Stomach smooth muscle (tissue), 2 donors: Measurements from ENCODE around the gene GPR146.

Experiments
- H3K27ac ChIP-seq: one replicate; pipeline ENCODE4 v1.7.0; 2013; ENCODE audit warnings: mild to moderate bottlenecking, low read length, inconsistent platforms
- H3K27me3 ChIP-seq, 2 donors: one replicate each; pipeline ENCODE4 v1.7.0; 2013; ENCODE audit warnings: low read length in 2 of 2; ENCODE audit not compliant: insufficient read depth in 2 of 2, control insufficient read depth in 1 of 2
- H3K36me3 ChIP-seq, 2 donors: one replicate each; pipeline ENCODE4 v1.7.0; 2013; ENCODE audit warnings: low read length in 2 of 2; ENCODE audit not compliant: control insufficient read depth in 2 of 2, insufficient read depth in 2 of 2
- H3K4me1 ChIP-seq: one replicate; pipeline ENCODE4 v1.7.0; 2013; ENCODE audit warnings: low read length; ENCODE audit not compliant: control insufficient read depth, insufficient read depth
- H3K4me3 ChIP-seq, 2 donors: one replicate each; pipeline ENCODE4 v1.7.0; 2013; ENCODE audit warnings: low read length in 2 of 2
- H3K9ac ChIP-seq, 2 donors: one replicate each; pipeline ENCODE4 v1.7.0; 2013; ENCODE audit warnings: low read length in 2 of 2, mild to moderate bottlenecking in 1 of 2
- H3K9me3 ChIP-seq, 2 donors: one replicate each; pipeline ENCODE4 v1.7.0; 2013; ENCODE audit warnings: low read length in 2 of 2; ENCODE audit not compliant: control insufficient read depth in 2 of 2
- donor health status: healthy.
- donor health status: Pancreatic carcinoma.

The GPR146 gene

GRCh38 chr7:1020849-1021251 lies 23.5 kb upstream of the GPR146 start:
- Histone ChIP-seq H3K27ac (no peak overlapping the region), H3K27me3 (no peaks in the 10 kb centered on the region), H3K4me3 (no peak overlapping the region), H3K9ac (no peak overlapping the region), H3K4me1 (peaks cover 4% of the 10 kb centered on the region), H3K36me3 (peaks cover 8 to 17% of the 10 kb centered on the region in 2 donors), H3K9me3 (no peaks in the 10 kb centered on the region)

- Histone ChIP-seq H3K4me1 (peaks cover 8% of the 10 kb centered on the region), H3K27me3 (no peaks in the 10 kb centered on the region), H3K27ac (no peak overlapping the region), H3K36me3 (peaks cover 8 to 20% of the 10 kb centered on the region in 2 donors), H3K4me3 (no peak overlapping the region), H3K9ac (no peak overlapping the region), H3K9me3 (no peaks in the 10 kb centered on the region)
These were observed 23.0 kb upstream of the GPR146 start for GRCh38 chr7:1021366-1021765.

- Histone ChIP-seq H3K27me3 (no peaks in the 10 kb centered on the region), H3K9ac (no peak overlapping the region), H3K36me3 (peaks cover 8 to 22% of the 10 kb centered on the region in 2 donors), H3K27ac (no peak overlapping the region), H3K4me1 (peaks cover 12% of the 10 kb centered on the region), H3K9me3 (no peaks in the 10 kb centered on the region), H3K4me3 (no peak overlapping the region)
These were observed 22.4 kb upstream of the GPR146 start for GRCh38 chr7:1021931-1022330.

DNA sequence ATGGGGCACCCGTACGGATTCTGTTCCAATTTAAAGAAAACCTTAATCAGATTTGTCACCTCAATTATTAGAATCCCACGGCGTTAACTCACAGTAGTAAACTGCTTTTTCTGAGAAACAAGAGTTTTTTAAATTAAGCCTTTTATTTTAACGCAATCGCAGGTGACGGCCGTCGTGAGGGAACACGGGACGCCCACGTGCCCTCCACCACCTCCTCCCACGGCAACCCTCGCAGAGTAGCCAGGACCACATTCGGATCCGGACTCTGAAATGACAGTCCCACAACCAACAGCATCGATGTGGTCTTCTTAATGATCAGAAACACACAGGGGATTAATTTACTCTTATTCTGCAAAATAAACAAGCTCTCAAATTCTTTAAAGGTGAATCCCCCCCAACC lies 22.0 kb upstream of the GPR146 start:
- Histone ChIP-seq H3K9ac (no peak overlapping the region), H3K27me3 (no peaks in the 10 kb centered on the region), H3K4me1 (peaks cover 16% of the 10 kb centered on the region), H3K4me3 (no peak overlapping the region), H3K27ac (no peak overlapping the region), H3K36me3 (peaks cover 8 to 22% of the 10 kb centered on the region in 2 donors), H3K9me3 (no peaks in the 10 kb centered on the region)

DNA sequence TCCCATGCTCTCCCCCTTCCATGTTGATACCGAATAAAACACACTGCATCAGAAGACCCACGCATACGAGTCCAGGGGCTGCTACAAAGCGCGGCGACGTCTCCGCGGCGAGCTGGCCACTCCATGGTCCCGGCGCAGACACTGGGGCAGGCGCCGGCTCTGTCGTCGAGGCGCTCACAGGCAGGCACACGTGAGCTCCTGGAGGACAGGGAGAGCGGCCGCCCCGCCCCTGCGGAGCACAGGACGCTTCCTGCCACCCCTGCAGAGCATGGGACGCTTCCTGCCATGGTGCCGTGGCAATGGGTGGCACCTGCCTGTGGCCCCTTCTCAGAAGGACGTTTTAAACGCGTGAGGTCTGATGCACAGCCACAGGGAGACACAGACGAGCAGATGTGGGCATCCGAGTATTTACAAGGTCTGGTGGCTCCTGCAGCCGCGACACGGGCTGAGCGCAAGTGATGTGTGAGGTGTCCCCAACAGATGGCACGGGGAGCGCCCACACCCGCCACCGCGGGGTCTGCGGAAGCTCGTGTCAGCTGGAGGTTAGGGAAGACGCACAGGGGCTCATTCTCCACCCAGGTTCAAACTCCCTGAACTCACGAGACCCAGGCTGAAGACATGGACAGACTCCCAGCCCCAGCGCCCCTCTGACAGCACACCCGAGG lies 21.4 kb upstream of the GPR146 start:
- Histone ChIP-seq H3K27me3 (no peaks in the 10 kb centered on the region), H3K36me3 (peaks cover 7 to 21% of the 10 kb centered on the region in 2 donors), H3K27ac (no peak overlapping the region), H3K9ac (no peak overlapping the region), H3K4me3 (no peak overlapping the region), H3K4me1 (peaks cover 18% of the 10 kb centered on the region), H3K9me3 (no peaks in the 10 kb centered on the region)

GRCh38 chr7:1024331-1024841 lies 20.0 kb upstream of the GPR146 start:
- H3K9me3 ChIP-seq = no peaks in the 10 kb centered on the region
- peaks cover 28% of the 10 kb centered on the region for H3K4me1 ChIP-seq
- no peak overlapping the region for H3K9ac ChIP-seq
- H3K36me3 ChIP-seq = peaks cover 5 to 15% of the 10 kb centered on the region in 2 donors
- H3K27me3 ChIP-seq = no peaks in the 10 kb centered on the region
- no peak overlapping the region for H3K27ac ChIP-seq
- no peak overlapping the region for H3K4me3 ChIP-seq

DNA sequence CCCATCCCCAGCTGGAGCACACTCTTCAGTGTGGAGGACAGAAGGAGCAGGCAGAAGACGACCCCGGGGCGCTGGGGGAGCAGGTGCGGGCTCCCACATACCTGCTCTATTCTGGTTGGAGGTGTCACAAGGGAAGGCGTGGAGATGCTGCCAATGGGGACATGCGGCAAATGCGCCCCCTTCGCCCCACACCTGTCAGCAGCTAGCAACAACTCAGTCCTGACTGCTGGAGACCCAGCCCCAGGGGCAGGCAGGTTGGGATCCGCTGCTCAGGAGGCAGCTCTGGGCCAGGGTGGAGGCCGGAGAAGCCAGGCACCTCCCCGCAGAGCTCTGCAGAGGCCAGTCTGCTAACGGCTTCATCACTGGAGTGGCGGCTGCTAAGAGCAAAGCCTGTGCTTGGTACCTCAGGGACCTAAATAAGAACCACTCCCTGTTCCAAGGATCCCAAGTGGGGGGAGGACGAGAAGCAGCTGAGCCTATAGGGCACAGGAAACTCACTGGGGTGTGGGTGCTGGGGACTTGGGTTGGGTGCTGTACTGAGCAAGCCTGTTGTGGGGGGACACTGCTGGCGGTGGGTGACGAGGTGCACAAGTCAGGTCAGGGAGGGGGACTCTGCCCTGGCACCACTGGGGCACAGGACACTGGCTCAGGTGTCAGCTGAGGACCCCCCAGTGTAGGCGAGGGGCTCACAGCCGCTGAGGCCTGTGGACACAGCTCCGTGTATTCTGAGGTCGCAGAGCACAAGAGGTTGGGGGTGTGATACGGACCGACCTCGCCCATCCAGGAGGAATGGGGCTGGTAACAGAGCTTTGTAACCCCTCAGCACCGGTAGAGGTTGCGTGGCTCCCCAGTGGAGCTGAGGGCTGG lies 19.2 kb upstream of the GPR146 start:
- peaks cover 5 to 15% of the 10 kb centered on the region in 2 donors for H3K36me3 ChIP-seq
- H3K9me3 ChIP-seq = no peaks in the 10 kb centered on the region
- H3K27me3 ChIP-seq = no peaks in the 10 kb centered on the region
- no peak overlapping the region for H3K27ac ChIP-seq
- peaks cover 29% of the 10 kb centered on the region for H3K4me1 ChIP-seq
- no peak overlapping the region for H3K4me3 ChIP-seq
- H3K9ac ChIP-seq = no peak overlapping the region

DNA sequence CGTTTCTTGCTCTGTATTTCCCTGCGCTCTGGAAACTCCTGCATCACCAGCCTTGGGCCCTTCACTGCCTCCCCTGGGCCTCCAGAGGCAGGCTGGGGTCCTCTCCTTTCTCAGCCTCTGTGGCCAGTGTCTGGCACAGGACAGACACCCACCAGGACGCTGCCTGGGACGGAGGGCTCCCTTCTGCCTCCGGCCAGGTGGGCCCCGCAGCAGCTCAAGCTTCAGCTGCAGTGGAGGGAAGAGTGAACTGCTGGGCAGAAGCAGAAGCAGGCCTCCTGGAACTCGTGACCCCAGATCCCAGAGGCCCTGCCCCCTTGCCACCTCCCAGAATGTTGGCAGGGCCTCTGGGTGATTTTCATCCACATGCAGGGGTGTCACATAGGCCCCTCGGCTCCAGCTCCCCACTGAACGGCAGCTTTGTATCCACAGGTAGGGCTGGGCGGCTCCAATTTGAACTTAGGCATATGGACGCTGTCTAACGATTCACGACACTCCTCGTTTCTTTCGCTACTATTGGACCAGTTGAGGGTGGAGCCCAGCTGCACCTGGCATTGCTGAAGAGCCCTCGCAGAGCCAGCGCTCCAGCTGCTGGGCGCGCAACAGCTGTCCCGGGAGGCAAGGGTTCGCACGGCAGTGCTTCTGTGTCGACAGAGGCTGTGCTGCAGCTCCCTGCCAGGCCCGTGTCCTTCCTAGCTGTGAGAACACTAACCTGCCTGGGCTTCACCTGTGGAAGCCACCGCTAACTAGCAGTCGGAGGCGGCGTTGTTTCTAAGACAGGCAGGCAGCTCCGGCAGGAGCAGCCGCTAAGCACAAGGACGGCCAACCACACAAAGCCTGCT lies 18.4 kb upstream of the GPR146 start:
- peaks cover 29% of the 10 kb centered on the region for H3K4me1 ChIP-seq
- peaks cover 5 to 12% of the 10 kb centered on the region in 2 donors for H3K36me3 ChIP-seq
- H3K4me3 ChIP-seq = no peak overlapping the region
- no peak overlapping the region for H3K9ac ChIP-seq
- no peaks in the 10 kb centered on the region for H3K9me3 ChIP-seq
- no peak overlapping the region for H3K27ac ChIP-seq
- H3K27me3 ChIP-seq = no peaks in the 10 kb centered on the region

DNA sequence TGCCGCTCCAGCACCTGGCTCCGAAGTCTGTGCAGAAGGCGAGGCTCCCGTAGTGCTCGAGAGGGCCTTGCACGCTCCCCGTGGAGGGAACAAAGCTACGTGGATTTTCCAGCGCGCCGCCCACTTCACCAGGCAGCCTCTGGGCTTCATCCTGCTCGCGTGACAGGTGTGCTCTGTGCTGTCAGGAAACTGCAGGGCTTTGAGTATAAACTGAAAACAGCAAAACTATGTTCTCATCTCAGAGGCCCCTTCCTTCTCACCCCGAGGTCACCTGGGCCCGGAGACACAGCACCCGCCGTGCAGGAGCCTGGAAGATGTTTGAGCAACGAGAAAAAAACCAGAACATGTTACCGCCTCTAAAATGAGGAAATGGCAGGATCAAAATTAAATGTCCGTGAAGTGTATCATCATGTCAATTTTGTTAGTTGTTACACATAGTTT lies 17.6 kb upstream of the GPR146 start:
- H3K4me1 ChIP-seq = peaks cover 29% of the 10 kb centered on the region

More for the DNA sequence above, 17.6 kb upstream of the GPR146 start:
- Histone ChIP-seq H3K4me3 (peak overlapping the region; percentile 49 to 78), H3K27ac (peak overlapping the region; percentile 95), H3K36me3 (peaks cover 5 to 11% of the 10 kb centered on the region in 2 donors), H3K27me3 (no peaks in the 10 kb centered on the region), H3K9me3 (no peaks in the 10 kb centered on the region), H3K9ac (peak overlapping the region; percentile 76 to 88)
